Ovary (tissue), 9 donors: ENCODE measurements around the gene PHF2. TPM values are rescaled to one million over a fixed set of nuclear protein-coding genes. Genes with fewer than 3 reads are reported as not detected.

Source experiments
- DNase-seq, 5 donors: peaks; one replicate each; pipeline ENCODE4 v3.0.0-alpha.2; 2019 to 2020
- H3K27ac ChIP-seq, 2 donors: fragments of 200-600 bp; one replicate each; pipeline versions ENCODE4 v1.5.1 to v1.8.0; 2019 to 2022
- H3K27me3 ChIP-seq: fragments of 200-600 bp; one replicate; pipeline ENCODE4 v1.8.0; 2022
- H3K36me3 ChIP-seq: fragments of 200-600 bp; sonication (generic); one replicate; pipeline ENCODE4 v1.5.1; 2019
- H3K4me1 ChIP-seq: one replicate; pipeline ENCODE4 v1.8.1; 2013; ENCODE audit warnings: mild to moderate bottlenecking, moderate library complexity; ENCODE audit not compliant: insufficient read depth
- H3K4me3 ChIP-seq: fragments of 200-600 bp; sonication (generic); one replicate; pipeline ENCODE4 v1.5.1; 2017
- H3K9me3 ChIP-seq, 2 donors: fragments of 200-600 bp in 1 of 2; sonication (generic) in 1 of 2; one replicate each; pipeline versions ENCODE4 v1.5.1 to v1.8.1; 2013 to 2019; ENCODE audit warnings: mild to moderate bottlenecking in 1 of 2, moderate library complexity in 1 of 2
- CTCF ChIP-seq, 3 donors: fragments of 450-650 bp in 2 of 3; fragments of 200-600 bp in 1 of 3; IDR thresholded peaks; one replicate each; pipeline versions ENCODE4 v1.5.1 to v1.8.0; 2016 to 2022; ENCODE audit warnings: antibody characterized with exemption in 3 of 3, mild to moderate bottlenecking in 1 of 3
- EP300 ChIP-seq: sonication (generic); formaldehyde crosslinking; IDR thresholded peaks from one replicate; pipeline ENCODE4 v1.6.1; 2017; ENCODE audit warnings: antibody characterized with exemption
- POLR2A ChIP-seq: fragments of 450-650 bp; IDR thresholded peaks from one replicate; pipeline ENCODE4 v1.6.1; 2017; ENCODE audit warnings: antibody characterized with exemption, mild to moderate bottlenecking, moderate library complexity
- WGBS, 3 donors: extraction: QIAGEN DNeasy Blood & Tissue Kit in 1 of 3; methylation state at CpG; one replicate each; pipeline versions ENCODE4 v1.1.5 to v1.1.7; 2013 to 2017; 5-methylcytosine and 5-hydroxymethylcytosine counted together
- intact Hi-C, 4 donors: fragments of 100-400 bp; cut with DNase I; formaldehyde crosslinking; loops; one replicate each; pipeline versions ENCODE4 v1.11.0 to v1.15.1; 2022 to 2023
- polyA plus RNA-seq, 2 donors: library from polyadenylated mRNA; stranded (reverse); fragments of 200-250 nt in 1 of 2; fragments of 350-450 nt in 1 of 2; fragmentation: Illumina TruSeq in 1 of 2; extraction: RNeasy Lipid Tissue Mini Kit (QIAGEN cat#74804) in 1 of 2; gene quantifications; one replicate each; pipeline ENCODE4 v1.2.3, GENCODE V29; 2013 to 2014
- total RNA-seq, 7 donors: library from RNA; depleted of rRNA in 2 of 7; stranded (reverse); fragments of >200 nt in 2 of 7; fragmentation: NEBNext Ultra II Directional in 3 of 7; extraction: Animal tissue kit (Norgen Biotek cat#: 25700) in 3 of 7; gene quantifications; one replicate each; pipeline versions ENCODE4 v1.1.0 to v1.2.4, GENCODE V29; 2016 to 2023
- donor health status: DM: no; HTN: no; CAD: no; lungs with moderate emphysema.
- donor health status: DM: no; HTN: no; CAD: no.
- donor health status: Bipolar disorder and iron deficiency.
- donor health status: DM: yes; HTN: yes; CAD: no.
- donor health status: DM: no; HTN: no; CAD: no.
- donor health status: DM: yes; HTN: yes; CAD: no.

Gene PHF2
- total and polyA plus RNA-seq, 9 donors = 20.3 to 50.1 (median 39.7) TPM

- intact Hi-C loops = no loop called here
- no peak for TF ChIP-seq EP300
- no peak for TF ChIP-seq POLR2A
- TF ChIP-seq CTCF (IDR thresholded peaks at IDR 0.05) = no peak
- H3K27ac ChIP-seq = no peak overlapping the region
- H3K9me3 ChIP-seq = no peaks in the 10 kb centered on the region
- peak; percentile 4 to 27 (median 14) for DNase-seq
- no peaks in the 10 kb centered on the region for H3K4me1 ChIP-seq
- no peaks in the 10 kb centered on the region for H3K36me3 ChIP-seq
- H3K27me3 ChIP-seq = no peaks in the 10 kb centered on the region
- 66 to 80% (median 68%) methylated on average over 16 of the region's 16 CpGs for WGBS, 3 donors
- no peak overlapping the region for H3K4me3 ChIP-seq
Observed at GRCh38 chr9:93673021-93673838, 96.8 kb downstream of the PHF2 start.

GRCh38 chr9:93673839-93674334 is 97.5 kb downstream of the PHF2 start:
- peak in 4 of 5 donors; percentile 6 to 29 (median 10) for DNase-seq
- TF ChIP-seq EP300 (no peak), POLR2A (no peak), CTCF (IDR thresholded peaks at IDR 0.05) (no peak)
- no peaks in the 10 kb centered on the region for H3K4me1 ChIP-seq
- no peaks in the 10 kb centered on the region for H3K27me3 ChIP-seq
- no peak overlapping the region for H3K4me3 ChIP-seq
- H3K9me3 ChIP-seq = no peaks in the 10 kb centered on the region
- WGBS, 3 donors = 83 to 86% (median 84%) methylated on average over 12 to 13 of the region's 13 CpGs
- no peak overlapping the region for H3K27ac ChIP-seq
- no peaks in the 10 kb centered on the region for H3K36me3 ChIP-seq
- intact Hi-C loops = no loop called here

GRCh38 chr9:93674580-93675335 is 98.4 kb downstream of the PHF2 start:
- no peaks in the 10 kb centered on the region for H3K36me3 ChIP-seq
- H3K4me3 ChIP-seq = no peak overlapping the region
- H3K27me3 ChIP-seq = no peaks in the 10 kb centered on the region
- intact Hi-C loops = no loop called here
- no peak overlapping the region for H3K27ac ChIP-seq
- H3K9me3 ChIP-seq = no peaks in the 10 kb centered on the region
- H3K4me1 ChIP-seq = no peaks in the 10 kb centered on the region
- no peak for TF ChIP-seq CTCF (IDR thresholded peaks at IDR 0.05)
- no peak for TF ChIP-seq POLR2A
- TF ChIP-seq EP300 = no peak
- DNase-seq = peak; percentile 5 to 21 (median 8)
- 91 to 94% (median 93%) methylated on average over 14 of the region's 14 CpGs for WGBS, 3 donors

- peak in 4 of 5 donors; percentile 5 to 29 (median 14) for DNase-seq
- TF ChIP-seq EP300 (no peak), POLR2A (no peak)
- 83 to 86% (median 83%) methylated on average over 16 of the region's 16 CpGs for WGBS, 3 donors
- no peaks in the 10 kb centered on the region for H3K9me3 ChIP-seq
- H3K36me3 ChIP-seq = no peaks in the 10 kb centered on the region
- H3K27ac ChIP-seq = no peak overlapping the region
- intact Hi-C loops = no loop called here
- no peak overlapping the region for H3K4me3 ChIP-seq
- no peaks in the 10 kb centered on the region for H3K27me3 ChIP-seq
- H3K4me1 ChIP-seq = no peaks in the 10 kb centered on the region
Observed at GRCh38 chr9:93675336-93676150, 99.2 kb downstream of the PHF2 start.
